Kidney epithelial cell (primary cell): ENCODE results near the gene TOMM5. TPM values are rescaled to one million over a fixed set of nuclear protein-coding genes. Genes with fewer than 3 reads are reported as not detected.
A peak's percentile ranks its signal among the peaks of the same experiment; 100 is the strongest.

Experiments used
- DNase-seq: peaks from one replicate; pipeline ENCODE4 v3.0.0-alpha.2; 2010; ENCODE audit warnings: low read depth
- H3K27me3 ChIP-seq: 2 replicates; pipeline ENCODE4 v1.6.0; 2011; ENCODE audit warnings: low read length; ENCODE audit not compliant: control insufficient read depth, insufficient read depth
- H3K36me3 ChIP-seq: 2 replicates; pipeline ENCODE4 v1.5.1; 2011; ENCODE audit warnings: low read length; ENCODE audit not compliant: control insufficient read depth, insufficient read depth
- H3K4me3 ChIP-seq: 2 replicates; pipeline ENCODE4 v1.5.1; 2011; ENCODE audit warnings: low read depth, mild to moderate bottlenecking, control low read depth, low read length
- total RNA-seq: library from RNA; depleted of rRNA; stranded (reverse); fragments of >200 nt; gene quantifications from 2 replicates; pipeline ENCODE4 v1.2.3, GENCODE V29; 2015
- TF ChIP-seq, protein P1 (sequence below): IDR thresholded peaks from 2 replicates; pipeline ENCODE4 v1.5.1; 2011; ENCODE audit warnings: mild to moderate bottlenecking, moderate library complexity, low read length, control low read depth, inconsistent platforms; ENCODE audit not compliant: insufficient read depth, poor library complexity, severe bottlenecking

The TOMM5 gene
- total RNA-seq, 1 donor from 2014 or later: 111 TPM

DNA sequence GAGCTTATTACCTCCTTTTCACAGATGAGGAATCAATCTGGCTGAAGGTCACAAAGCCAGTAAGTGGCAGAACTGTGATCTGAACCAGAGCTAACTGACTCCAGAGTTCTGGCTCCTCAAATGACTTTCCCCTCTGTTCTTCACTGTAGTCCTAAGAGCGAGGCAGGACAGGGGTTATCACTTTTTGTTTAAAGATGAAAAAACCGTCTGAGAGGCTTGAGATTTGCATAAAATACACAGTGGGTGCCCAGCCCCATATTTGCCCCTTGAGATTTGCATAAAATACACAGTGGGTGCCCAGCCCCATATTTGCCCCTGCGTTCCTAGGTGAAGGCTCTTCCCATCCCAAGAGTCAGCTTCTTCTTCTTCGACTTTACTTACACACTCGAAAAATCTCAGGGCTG, 16.9 kb downstream of the TOMM5 start:
- no peak for DNase-seq
- Histone ChIP-seq H3K36me3 (no peaks in the 10 kb centered on the region), H3K27me3 (no peaks in the 10 kb centered on the region), H3K4me3 (peak overlapping the region; percentile 89)
- TF ChIP-seq, protein P1, sequence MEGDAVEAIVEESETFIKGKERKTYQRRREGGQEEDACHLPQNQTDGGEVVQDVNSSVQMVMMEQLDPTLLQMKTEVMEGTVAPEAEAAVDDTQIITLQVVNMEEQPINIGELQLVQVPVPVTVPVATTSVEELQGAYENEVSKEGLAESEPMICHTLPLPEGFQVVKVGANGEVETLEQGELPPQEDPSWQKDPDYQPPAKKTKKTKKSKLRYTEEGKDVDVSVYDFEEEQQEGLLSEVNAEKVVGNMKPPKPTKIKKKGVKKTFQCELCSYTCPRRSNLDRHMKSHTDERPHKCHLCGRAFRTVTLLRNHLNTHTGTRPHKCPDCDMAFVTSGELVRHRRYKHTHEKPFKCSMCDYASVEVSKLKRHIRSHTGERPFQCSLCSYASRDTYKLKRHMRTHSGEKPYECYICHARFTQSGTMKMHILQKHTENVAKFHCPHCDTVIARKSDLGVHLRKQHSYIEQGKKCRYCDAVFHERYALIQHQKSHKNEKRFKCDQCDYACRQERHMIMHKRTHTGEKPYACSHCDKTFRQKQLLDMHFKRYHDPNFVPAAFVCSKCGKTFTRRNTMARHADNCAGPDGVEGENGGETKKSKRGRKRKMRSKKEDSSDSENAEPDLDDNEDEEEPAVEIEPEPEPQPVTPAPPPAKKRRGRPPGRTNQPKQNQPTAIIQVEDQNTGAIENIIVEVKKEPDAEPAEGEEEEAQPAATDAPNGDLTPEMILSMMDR: no peak

DNA sequence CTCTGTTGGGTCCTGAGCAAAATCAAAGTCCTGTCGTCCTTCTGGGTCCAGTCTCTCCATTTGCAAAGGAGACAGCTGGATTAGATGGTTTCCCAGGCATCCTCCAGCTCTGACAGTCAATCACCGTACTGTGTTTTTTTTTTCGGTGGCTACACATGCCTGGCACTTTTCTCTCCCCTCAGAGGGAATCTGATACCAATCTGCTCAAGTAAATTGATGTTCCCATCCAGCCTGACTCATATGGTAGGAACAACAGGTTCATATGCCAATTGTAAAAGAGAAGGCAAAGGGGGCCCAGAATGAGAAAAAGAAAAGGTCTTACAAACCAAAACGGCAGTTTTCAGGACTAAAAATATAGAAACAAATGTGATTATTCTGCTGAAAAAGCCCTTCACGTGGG, 17.4 kb downstream of the TOMM5 start:
- no peaks in the 10 kb centered on the region for H3K36me3 ChIP-seq
- H3K27me3 ChIP-seq: no peaks in the 10 kb centered on the region
- H3K4me3 ChIP-seq: no peak overlapping the region
- DNase-seq: no peak
- TF ChIP-seq, protein P1: no peak

DNA sequence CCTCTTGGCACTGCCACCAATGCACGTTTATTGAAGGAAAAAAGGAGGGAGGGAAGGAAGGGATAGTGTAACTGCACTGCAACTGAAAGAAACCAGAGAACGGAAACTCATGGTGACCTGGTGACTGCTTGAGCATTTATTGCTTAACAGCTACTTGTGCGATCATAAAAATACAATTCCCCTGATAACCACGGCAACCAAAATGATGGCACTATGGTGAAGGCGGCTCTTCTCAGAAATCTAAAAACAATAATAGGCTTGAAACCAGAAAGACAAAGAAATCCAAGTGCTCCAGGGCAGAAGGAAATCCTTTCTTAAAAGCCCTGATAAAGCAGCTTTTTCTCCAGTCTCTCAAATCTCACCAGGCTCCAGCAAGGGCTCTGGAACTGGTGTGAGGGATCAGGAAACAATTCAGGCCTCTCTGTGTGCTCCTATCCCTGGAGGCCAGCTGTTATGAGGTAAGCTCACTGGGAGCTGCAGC, 18.1 kb downstream of the TOMM5 start:
- no peaks in the 10 kb centered on the region for H3K27me3 ChIP-seq
- TF ChIP-seq, protein P1: no peak
- H3K36me3 ChIP-seq: no peaks in the 10 kb centered on the region
- no peak overlapping the region for H3K4me3 ChIP-seq
- DNase-seq: no peak

DNA sequence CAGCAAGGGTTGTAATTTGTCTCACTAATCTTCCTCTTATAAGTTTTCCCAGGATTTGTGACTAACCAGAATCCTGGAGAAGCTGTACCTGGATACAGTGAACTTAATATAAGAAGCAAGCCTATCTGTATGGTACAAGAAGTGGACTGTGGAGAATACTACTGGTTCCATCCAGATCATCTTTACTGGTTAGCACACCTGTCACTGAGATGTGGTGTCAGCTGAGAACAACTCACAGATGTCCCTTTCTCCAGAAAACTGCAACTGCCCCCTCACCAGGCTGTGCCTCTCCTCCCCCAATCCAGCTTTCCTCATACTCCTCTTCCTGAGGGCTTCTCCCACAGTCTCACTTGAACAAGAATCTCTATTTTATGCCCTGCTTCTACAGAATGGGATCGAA, 21.1 kb downstream of the TOMM5 start:
- Histone ChIP-seq H3K4me3 (no peak overlapping the region), H3K36me3 (no peaks in the 10 kb centered on the region), H3K27me3 (no peaks in the 10 kb centered on the region)
- DNase-seq: no peak
- TF ChIP-seq, protein P1: no peak

DNA sequence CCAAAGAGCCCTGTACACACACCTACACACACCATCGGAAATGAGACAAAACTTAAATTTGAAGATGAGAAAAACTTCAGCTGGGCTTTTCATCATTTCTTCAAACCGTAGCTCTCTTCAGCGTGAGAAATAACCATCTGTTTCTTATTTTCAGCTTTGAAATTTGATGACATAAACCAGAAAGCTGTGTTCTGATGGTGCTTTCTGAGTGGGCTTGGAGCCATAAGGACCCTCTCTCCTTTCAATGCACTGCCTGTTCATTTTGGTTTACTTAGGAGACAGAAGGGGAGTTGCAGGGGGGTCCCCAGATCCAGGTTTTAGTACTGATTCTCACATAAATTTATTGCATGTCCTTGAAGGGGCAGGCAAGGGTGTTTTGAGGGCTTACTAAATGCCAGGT, 25.7 kb downstream of the TOMM5 start:
- Histone ChIP-seq H3K4me3 (no peak overlapping the region), H3K27me3 (no peaks in the 10 kb centered on the region), H3K36me3 (no peaks in the 10 kb centered on the region)
- TF ChIP-seq, protein P1: no peak
- no peak for DNase-seq
